GM23338 (cell line): Measurements from ENCODE around the gene GPR108. TPM values are rescaled to one million over a fixed set of nuclear protein-coding genes. Genes with fewer than 3 reads are reported as not detected.

ENCODE experiments used
- ATAC-seq: fragments of 200-7000 bp; cut with Tn5 transposase; 3 replicates; pipeline ENCODE4 v1.9.1; 2020
- DNase-seq: peaks from one replicate; pipeline ENCODE4 v3.0.0-alpha.2; 2015; ENCODE audit warnings: low spot score
- H2AFZ ChIP-seq: fragments of 200-600 bp; sonication (generic); 2 replicates; pipeline ENCODE4 v1.8.0; 2016; ENCODE audit warnings: antibody characterized with exemption, mild to moderate bottlenecking, moderate library complexity
- H3F3A ChIP-seq: fragments of 200-600 bp; sonication (generic); replicated peaks from 2 replicates; pipeline ENCODE4 v1.8.0; 2017; ENCODE audit warnings: antibody characterized with exemption, mixed run types, low read depth
- H3K27ac ChIP-seq: fragments of 200-600 bp; sonication (generic); 2 replicates; pipeline ENCODE4 v1.6.1; 2016; ENCODE audit warnings: low read depth
- H3K27me3 ChIP-seq: fragments of 200-600 bp; sonication (generic); 2 replicates; pipeline ENCODE4 v1.8.0; 2016; ENCODE audit warnings: mild to moderate bottlenecking, mixed run types, moderate library complexity; ENCODE audit not compliant: insufficient read depth
- H3K36me3 ChIP-seq: fragments of 200-600 bp; sonication (generic); 2 replicates; pipeline ENCODE4 v1.8.0; 2016; ENCODE audit warnings: mild to moderate bottlenecking; ENCODE audit not compliant: insufficient read depth
- H3K4me1 ChIP-seq: fragments of 200-600 bp; sonication (generic); 2 replicates; pipeline ENCODE4 v1.8.0; 2016; ENCODE audit warnings: mild to moderate bottlenecking, moderate library complexity; ENCODE audit not compliant: insufficient read depth
- H3K4me2 ChIP-seq: fragments of 200-600 bp; sonication (generic); 2 replicates; pipeline ENCODE4 v1.7.1; 2017; ENCODE audit warnings: mixed run types
- H3K4me3 ChIP-seq: fragments of 200-600 bp; sonication (generic); 2 replicates; pipeline ENCODE4 v1.6.1; 2016; ENCODE audit warnings: mixed run types
- H3K79me2 ChIP-seq: fragments of 200-600 bp; sonication (generic); replicated peaks from 2 replicates; pipeline ENCODE4 v1.8.0; 2017; ENCODE audit warnings: mild to moderate bottlenecking; ENCODE audit not compliant: insufficient read depth
- H3K9me2 ChIP-seq: fragments of 200-600 bp; sonication (generic); 2 replicates; pipeline ENCODE4 v1.8.0; 2017; ENCODE audit not compliant: insufficient read depth
- H4K20me1 ChIP-seq: fragments of 200-600 bp; sonication (generic); replicated peaks from 2 replicates; pipeline ENCODE4 v1.8.0; 2017; ENCODE audit warnings: mild to moderate bottlenecking; ENCODE audit not compliant: insufficient read depth
- H3K27ac Mint-ChIP-seq: 2 replicates; pipeline ENCODE4 v1.8.0; 2020; ENCODE audit warnings: inconsistent platforms, mild to moderate bottlenecking, moderate library complexity, mixed read lengths
- H3K27me3 Mint-ChIP-seq: 3 replicates; pipeline ENCODE4 v1.8.0; 2022; ENCODE audit warnings: low read depth, mild to moderate bottlenecking, moderate library complexity, mixed read lengths, inconsistent platforms; ENCODE audit not compliant: insufficient read depth, poor library complexity
- H3K36me3 Mint-ChIP-seq: 3 replicates; pipeline ENCODE4 v1.8.0; 2021; ENCODE audit warnings: low read depth, mild to moderate bottlenecking, inconsistent platforms, moderate library complexity, mixed read lengths
- H3K4me1 Mint-ChIP-seq: 3 replicates; pipeline ENCODE4 v1.8.0; 2020; ENCODE audit warnings: mild to moderate bottlenecking, inconsistent platforms, mixed read lengths
- H3K4me3 Mint-ChIP-seq: 3 replicates; pipeline ENCODE4 v1.8.0; 2021; ENCODE audit warnings: moderate library complexity, mild to moderate bottlenecking, inconsistent platforms, mixed read lengths
- H3K9me3 Mint-ChIP-seq: 3 replicates; pipeline ENCODE4 v1.8.0; 2020; ENCODE audit warnings: moderate library complexity, mild to moderate bottlenecking, inconsistent platforms, mixed read lengths
- CREB1 ChIP-seq: fragments of 250-450 bp; sonication (Bioruptor Pico); IDR thresholded peaks from 2 replicates; pipeline ENCODE4 v1.5.0; 2020; ENCODE audit warnings: low read depth, mild to moderate bottlenecking, moderate library complexity
- EZH2 ChIP-seq: fragments of 200-600 bp; sonication (generic); IDR thresholded peaks from one replicate; pipeline ENCODE4 v1.8.0; 2017; ENCODE audit warnings: antibody characterized with exemption, mild to moderate bottlenecking, low read depth; ENCODE audit not compliant: unreplicated experiment
- EZH2phosphoT487 ChIP-seq: fragments of 200-600 bp; sonication (generic); IDR thresholded peaks from one replicate; pipeline ENCODE4 v1.8.1; 2018; ENCODE audit warnings: antibody characterized with exemption; ENCODE audit not compliant: unreplicated experiment
- JUNB ChIP-seq: IDR thresholded peaks from one replicate; pipeline ENCODE4 v1.6.1; 2016; ENCODE audit warnings: antibody characterized with exemption; ENCODE audit not compliant: unreplicated experiment
- NANOG ChIP-seq: IDR thresholded peaks from 2 replicates; pipeline ENCODE4 v1.6.1; 2016; ENCODE audit warnings: antibody characterized with exemption, borderline replicate concordance
- POLR2AphosphoS5 ChIP-seq: IDR thresholded peaks from 2 replicates; pipeline ENCODE4 v1.6.1; 2016; ENCODE audit warnings: antibody characterized with exemption, low read depth
- STAT1 ChIP-seq: IDR thresholded peaks from one replicate; pipeline ENCODE4 v1.6.1; 2016; ENCODE audit warnings: antibody characterized with exemption; ENCODE audit not compliant: unreplicated experiment
- ZNF114 ChIP-seq: fragments of 250-450 bp; sonication (Bioruptor Pico); IDR thresholded peaks from 2 replicates; pipeline ENCODE4 v1.5.0; 2020; ENCODE audit warnings: mild to moderate bottlenecking, moderate library complexity
- ZNF331 ChIP-seq: fragments of 250-450 bp; sonication (Bioruptor Pico); IDR thresholded peaks from 2 replicates; pipeline ENCODE4 v1.5.0; 2020; ENCODE audit warnings: low read depth, mild to moderate bottlenecking, moderate library complexity
- polyA plus RNA-seq: library from polyadenylated mRNA; unstranded; fragments of >200 nt; fragmentation: Nextera tagmentation; extraction: Ambion mirVana; gene quantifications from 2 replicates; pipeline ENCODE4 v1.2.1, GENCODE V29; 2016
- total RNA-seq: library from RNA; depleted of rRNA; stranded (reverse); fragments of >200 nt; shearing (Covaris generic); gene quantifications from 2 replicates; pipeline ENCODE4 v1.2.3, GENCODE V29; 2014
- TF ChIP-seq, protein P1 (sequence below): IDR thresholded peaks from 2 replicates; pipeline ENCODE4 v1.6.1; 2016; ENCODE audit warnings: antibody characterized with exemption
- TF ChIP-seq, protein P2 (sequence below): IDR thresholded peaks from one replicate; pipeline ENCODE4 v1.6.1; 2018; ENCODE audit warnings: antibody characterized with exemption; ENCODE audit not compliant: unreplicated experiment
- TF ChIP-seq, protein P3 (sequence below), 2 experiments: fragments of 200-600 bp in 1 of 2; sonication (generic) in 1 of 2; conservative IDR thresholded peaks; 2 replicates each; pipeline versions ENCODE4 v1.5.1 to v1.6.1; 2016 to 2017; ENCODE audit warnings: antibody characterized with exemption in 2 of 2, low read depth in 2 of 2, mild to moderate bottlenecking in 2 of 2, moderate library complexity in 1 of 2
- TF ChIP-seq, protein P4 (sequence below): fragments of 250-450 bp; sonication (Bioruptor Pico); IDR thresholded peaks from 2 replicates; pipeline ENCODE4 v1.5.0; 2020; ENCODE audit warnings: mild to moderate bottlenecking, moderate library complexity

The GPR108 gene
- total and polyA plus RNA-seq, 2 experiments from 2014 or later, result 44.8 to 57.9 TPM

DNA sequence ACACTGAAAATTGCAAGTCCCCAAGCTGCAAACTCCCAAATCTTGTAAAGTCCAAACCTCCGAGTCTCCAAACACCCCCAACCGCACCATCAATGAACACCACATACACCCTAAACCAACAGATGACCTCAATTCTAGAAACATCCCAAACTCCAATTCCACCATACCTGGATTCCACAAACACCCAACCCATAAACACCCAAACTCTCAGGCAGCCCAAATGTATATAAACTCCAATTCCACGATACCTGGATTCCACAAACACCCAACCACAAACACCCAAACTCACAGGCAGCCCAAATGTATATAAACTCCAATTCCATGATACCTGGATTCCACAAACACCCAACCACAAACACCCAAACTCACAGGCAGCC lies 17.4 kb downstream of the GPR108 start:
- no peaks in the 10 kb centered on the region for H3K36me3 ChIP-seq
- no peak overlapping the region for H2AFZ ChIP-seq
- H3K4me1 ChIP-seq, result peaks cover 12% of the 10 kb centered on the region
- H3K9me2 ChIP-seq, result no peaks in the 10 kb centered on the region
- peaks cover 8% of the 10 kb centered on the region for H3F3A ChIP-seq
- Mint-ChIP-seq H3K4me1 (peaks cover 6% of the 10 kb centered on the region), H3K9me3 (peaks cover 52% of the 10 kb centered on the region), H3K4me3 (no peak overlapping the region), H3K36me3 (peaks cover 24% of the 10 kb centered on the region), H3K27ac (no peak overlapping the region), H3K27me3 (peaks cover 17% of the 10 kb centered on the region)
- H3K4me3 ChIP-seq, result no peak overlapping the region
- TF ChIP-seq ZNF114 (CRISPR knock-in tag) (no peak), CREB1 (CRISPR knock-in tag) (no peak), POLR2AphosphoS5 (no peak), JUNB (no peak), ZNF331 (CRISPR knock-in tag) (no peak), EZH2phosphoT487 (no peak), NANOG (no peak), STAT1 (no peak), EZH2 (no peak)
- TF ChIP-seq, protein P1, sequence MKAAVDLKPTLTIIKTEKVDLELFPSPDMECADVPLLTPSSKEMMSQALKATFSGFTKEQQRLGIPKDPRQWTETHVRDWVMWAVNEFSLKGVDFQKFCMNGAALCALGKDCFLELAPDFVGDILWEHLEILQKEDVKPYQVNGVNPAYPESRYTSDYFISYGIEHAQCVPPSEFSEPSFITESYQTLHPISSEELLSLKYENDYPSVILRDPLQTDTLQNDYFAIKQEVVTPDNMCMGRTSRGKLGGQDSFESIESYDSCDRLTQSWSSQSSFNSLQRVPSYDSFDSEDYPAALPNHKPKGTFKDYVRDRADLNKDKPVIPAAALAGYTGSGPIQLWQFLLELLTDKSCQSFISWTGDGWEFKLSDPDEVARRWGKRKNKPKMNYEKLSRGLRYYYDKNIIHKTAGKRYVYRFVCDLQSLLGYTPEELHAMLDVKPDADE, result no peak
- TF ChIP-seq, protein P2, sequence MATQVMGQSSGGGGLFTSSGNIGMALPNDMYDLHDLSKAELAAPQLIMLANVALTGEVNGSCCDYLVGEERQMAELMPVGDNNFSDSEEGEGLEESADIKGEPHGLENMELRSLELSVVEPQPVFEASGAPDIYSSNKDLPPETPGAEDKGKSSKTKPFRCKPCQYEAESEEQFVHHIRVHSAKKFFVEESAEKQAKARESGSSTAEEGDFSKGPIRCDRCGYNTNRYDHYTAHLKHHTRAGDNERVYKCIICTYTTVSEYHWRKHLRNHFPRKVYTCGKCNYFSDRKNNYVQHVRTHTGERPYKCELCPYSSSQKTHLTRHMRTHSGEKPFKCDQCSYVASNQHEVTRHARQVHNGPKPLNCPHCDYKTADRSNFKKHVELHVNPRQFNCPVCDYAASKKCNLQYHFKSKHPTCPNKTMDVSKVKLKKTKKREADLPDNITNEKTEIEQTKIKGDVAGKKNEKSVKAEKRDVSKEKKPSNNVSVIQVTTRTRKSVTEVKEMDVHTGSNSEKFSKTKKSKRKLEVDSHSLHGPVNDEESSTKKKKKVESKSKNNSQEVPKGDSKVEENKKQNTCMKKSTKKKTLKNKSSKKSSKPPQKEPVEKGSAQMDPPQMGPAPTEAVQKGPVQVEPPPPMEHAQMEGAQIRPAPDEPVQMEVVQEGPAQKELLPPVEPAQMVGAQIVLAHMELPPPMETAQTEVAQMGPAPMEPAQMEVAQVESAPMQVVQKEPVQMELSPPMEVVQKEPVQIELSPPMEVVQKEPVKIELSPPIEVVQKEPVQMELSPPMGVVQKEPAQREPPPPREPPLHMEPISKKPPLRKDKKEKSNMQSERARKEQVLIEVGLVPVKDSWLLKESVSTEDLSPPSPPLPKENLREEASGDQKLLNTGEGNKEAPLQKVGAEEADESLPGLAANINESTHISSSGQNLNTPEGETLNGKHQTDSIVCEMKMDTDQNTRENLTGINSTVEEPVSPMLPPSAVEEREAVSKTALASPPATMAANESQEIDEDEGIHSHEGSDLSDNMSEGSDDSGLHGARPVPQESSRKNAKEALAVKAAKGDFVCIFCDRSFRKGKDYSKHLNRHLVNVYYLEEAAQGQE, result no peak
- TF ChIP-seq, protein P3, sequence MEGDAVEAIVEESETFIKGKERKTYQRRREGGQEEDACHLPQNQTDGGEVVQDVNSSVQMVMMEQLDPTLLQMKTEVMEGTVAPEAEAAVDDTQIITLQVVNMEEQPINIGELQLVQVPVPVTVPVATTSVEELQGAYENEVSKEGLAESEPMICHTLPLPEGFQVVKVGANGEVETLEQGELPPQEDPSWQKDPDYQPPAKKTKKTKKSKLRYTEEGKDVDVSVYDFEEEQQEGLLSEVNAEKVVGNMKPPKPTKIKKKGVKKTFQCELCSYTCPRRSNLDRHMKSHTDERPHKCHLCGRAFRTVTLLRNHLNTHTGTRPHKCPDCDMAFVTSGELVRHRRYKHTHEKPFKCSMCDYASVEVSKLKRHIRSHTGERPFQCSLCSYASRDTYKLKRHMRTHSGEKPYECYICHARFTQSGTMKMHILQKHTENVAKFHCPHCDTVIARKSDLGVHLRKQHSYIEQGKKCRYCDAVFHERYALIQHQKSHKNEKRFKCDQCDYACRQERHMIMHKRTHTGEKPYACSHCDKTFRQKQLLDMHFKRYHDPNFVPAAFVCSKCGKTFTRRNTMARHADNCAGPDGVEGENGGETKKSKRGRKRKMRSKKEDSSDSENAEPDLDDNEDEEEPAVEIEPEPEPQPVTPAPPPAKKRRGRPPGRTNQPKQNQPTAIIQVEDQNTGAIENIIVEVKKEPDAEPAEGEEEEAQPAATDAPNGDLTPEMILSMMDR (conservative IDR thresholded peaks at IDR 0.05; ENCODE audit: low read depth in 2 of 2), result no peak
- TF ChIP-seq, protein P4, sequence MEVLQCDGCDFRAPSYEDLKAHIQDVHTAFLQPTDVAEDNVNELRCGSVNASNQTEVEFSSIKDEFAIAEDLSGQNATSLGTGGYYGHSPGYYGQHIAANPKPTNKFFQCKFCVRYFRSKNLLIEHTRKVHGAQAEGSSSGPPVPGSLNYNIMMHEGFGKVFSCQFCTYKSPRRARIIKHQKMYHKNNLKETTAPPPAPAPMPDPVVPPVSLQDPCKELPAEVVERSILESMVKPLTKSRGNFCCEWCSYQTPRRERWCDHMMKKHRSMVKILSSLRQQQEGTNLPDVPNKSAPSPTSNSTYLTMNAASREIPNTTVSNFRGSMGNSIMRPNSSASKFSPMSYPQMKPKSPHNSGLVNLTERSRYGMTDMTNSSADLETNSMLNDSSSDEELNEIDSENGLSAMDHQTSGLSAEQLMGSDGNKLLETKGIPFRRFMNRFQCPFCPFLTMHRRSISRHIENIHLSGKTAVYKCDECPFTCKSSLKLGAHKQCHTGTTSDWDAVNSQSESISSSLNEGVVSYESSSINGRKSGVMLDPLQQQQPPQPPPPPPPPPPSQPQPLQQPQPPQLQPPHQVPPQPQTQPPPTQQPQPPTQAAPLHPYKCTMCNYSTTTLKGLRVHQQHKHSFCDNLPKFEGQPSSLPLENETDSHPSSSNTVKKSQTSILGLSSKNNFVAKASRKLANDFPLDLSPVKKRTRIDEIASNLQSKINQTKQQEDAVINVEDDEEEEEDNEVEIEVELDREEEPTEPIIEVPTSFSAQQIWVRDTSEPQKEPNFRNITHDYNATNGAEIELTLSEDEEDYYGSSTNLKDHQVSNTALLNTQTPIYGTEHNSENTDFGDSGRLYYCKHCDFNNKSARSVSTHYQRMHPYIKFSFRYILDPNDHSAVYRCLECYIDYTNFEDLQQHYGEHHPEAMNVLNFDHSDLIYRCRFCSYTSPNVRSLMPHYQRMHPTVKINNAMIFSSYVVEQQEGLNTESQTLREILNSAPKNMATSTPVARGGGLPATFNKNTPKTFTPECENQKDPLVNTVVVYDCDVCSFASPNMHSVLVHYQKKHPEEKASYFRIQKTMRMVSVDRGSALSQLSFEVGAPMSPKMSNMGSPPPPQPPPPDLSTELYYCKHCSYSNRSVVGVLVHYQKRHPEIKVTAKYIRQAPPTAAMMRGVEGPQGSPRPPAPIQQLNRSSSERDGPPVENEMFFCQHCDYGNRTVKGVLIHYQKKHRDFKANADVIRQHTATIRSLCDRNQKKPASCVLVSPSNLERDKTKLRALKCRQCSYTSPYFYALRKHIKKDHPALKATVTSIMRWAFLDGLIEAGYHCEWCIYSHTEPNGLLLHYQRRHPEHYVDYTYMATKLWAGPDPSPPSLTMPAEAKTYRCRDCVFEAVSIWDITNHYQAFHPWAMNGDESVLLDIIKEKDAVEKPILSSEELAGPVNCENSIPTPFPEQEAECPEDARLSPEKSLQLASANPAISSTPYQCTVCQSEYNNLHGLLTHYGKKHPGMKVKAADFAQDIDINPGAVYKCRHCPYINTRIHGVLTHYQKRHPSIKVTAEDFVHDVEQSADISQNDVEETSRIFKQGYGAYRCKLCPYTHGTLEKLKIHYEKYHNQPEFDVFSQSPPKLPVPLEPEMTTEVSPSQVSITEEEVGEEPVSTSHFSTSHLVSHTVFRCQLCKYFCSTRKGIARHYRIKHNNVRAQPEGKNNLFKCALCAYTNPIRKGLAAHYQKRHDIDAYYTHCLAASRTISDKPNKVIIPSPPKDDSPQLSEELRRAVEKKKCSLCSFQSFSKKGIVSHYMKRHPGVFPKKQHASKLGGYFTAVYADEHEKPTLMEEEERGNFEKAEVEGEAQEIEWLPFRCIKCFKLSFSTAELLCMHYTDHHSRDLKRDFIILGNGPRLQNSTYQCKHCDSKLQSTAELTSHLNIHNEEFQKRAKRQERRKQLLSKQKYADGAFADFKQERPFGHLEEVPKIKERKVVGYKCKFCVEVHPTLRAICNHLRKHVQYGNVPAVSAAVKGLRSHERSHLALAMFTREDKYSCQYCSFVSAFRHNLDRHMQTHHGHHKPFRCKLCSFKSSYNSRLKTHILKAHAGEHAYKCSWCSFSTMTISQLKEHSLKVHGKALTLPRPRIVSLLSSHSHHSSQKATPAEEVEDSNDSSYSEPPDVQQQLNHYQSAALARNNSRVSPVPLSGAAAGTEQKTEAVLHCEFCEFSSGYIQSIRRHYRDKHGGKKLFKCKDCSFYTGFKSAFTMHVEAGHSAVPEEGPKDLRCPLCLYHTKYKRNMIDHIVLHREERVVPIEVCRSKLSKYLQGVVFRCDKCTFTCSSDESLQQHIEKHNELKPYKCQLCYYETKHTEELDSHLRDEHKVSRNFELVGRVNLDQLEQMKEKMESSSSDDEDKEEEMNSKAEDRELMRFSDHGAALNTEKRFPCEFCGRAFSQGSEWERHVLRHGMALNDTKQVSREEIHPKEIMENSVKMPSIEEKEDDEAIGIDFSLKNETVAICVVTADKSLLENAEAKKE (CRISPR knock-in tag), result no peak
- ATAC-seq (no peak), DNase-seq (no peak)
- no peaks in the 10 kb centered on the region for H3K79me2 ChIP-seq
- no peak overlapping the region for H3K4me2 ChIP-seq
- H3K27me3 ChIP-seq, result no peaks in the 10 kb centered on the region
- no peak overlapping the region for H3K27ac ChIP-seq
- no peaks in the 10 kb centered on the region for H4K20me1 ChIP-seq
